T1000 (cell line): ENCODE data around the gene MYOC.
"Not testable (repeated sequence)": the region's sequence is repeated elsewhere in the genome, so short reads cannot be mapped to it uniquely, and the experiment has no call there.

ENCODE experiments used
- DNase-seq: peaks from one replicate; lab custom pipeline; 2025; ENCODE audit warnings: mixed read lengths; lab: John Stamatoyannopoulos, UW

MYOC gene

DNA sequence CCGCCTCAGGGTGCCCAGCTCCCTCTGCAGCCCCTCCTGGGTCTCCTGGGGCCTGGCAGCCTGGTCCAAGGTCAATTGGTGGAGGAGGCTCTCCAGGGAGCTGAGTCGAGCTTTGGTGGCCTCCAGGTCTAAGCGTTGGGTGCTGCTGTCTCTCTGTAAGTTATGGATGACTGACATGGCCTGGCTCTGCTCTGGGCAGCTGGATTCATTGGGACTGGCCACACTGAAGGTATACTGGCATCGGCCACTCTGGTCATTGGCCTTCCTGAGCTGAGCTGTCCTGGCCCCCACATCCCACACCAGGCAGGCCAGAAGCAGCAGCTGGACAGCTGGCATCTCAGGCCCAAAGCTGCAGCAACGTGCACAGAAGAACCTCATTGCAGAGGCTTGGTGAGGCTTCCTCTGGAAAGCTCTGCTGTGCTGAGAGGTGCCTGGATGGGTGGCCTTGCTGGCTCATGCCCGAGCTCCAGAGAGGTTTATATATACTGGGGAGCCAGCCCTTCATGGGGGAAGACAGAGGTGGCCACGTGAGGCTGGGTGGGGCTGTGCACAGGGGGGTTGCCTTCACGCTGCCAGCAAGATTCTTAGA, at the start of gene MYOC:
MYOC (minus strand) TSS at position 455 of the 589 bp plus-strand sequence; CDS start at position 378, 77 bp downstream.
- no peak for DNase-seq

DNA sequence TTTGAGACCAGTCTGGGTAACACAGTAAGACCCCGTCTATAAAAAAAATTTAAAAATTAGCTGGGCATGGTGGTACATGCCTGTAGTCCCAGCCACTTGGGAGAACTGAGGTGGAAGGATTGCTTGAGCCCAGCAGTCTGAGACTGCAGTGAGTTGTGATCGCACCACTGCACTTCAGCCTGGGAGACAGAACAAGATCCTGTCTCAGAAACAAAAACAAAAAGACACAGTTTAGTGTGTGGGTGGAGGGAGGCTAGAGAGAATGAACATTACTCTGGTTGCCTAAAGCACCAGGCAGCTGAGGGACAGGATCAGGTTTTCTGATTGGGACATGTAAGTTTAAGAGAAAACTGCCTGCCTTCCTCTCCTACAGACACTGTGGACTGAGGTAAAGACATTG, 47.0 kb upstream of the MYOC start:
- DNase-seq = no peak

DNA sequence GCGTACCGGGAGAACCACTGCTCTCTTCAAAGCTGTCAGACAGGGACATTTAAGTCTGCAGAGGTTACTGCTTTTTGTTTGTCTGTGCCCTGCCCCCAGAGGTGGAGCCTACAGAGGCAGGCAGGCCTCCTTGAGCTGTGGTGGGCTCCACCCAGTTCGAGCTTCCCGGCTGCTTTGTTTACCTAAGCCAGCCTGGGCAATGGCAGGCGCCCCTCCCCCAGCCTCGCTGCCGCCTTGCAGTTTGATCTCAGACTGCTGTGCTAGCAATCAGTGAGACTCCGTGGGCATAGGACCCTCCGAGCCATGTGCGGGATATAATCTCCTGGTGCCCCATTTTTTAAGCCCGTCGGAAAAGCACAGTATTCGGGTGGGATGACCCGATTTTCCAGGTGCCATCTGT, 43.3 kb upstream of the MYOC start:
- DNase-seq = not testable (repeated sequence)

- DNase-seq = not testable (repeated sequence)
These were observed 41.1 kb upstream of the MYOC start for GRCh38 chr1:171693541-171693940.

DNA sequence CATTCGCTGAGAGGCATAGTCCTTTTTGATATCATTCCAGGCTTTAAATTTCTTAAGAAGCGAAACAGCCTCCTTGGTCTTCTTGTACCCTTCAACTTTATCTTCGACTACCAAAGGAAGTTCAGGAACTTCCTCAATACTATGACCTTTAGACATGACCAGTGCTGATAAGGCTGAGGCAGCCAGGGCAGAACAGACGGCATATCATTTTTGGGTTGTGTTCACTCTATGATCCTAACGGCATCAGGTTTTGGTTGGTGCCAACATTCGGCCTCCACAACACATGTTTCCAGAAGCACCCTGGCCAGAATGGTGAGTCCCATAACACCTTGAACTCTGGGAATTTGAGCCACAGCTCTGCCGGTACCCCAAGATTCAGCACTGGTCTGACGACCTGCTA, 31.4 kb upstream of the MYOC start:
- no peak for DNase-seq

DNA sequence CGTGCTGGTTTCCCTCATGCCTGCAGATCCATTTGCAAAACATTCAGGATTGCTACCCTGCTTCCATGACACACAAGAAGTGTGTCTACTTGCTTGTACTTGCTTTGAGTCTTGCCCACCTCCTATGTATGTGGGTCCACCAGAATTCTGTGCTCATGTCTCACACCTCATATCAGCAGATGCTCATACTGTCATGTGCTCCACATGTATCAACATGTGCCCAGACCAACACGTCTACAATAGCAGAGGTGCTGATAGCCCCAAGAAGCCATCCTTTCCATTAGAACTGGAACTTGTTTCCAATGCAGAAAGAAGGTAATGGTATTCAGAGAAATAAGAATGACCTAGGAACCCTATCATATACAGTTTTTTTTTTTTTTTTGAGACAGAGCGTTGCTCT, 27.9 kb upstream of the MYOC start:
- DNase-seq = no peak

DNA sequence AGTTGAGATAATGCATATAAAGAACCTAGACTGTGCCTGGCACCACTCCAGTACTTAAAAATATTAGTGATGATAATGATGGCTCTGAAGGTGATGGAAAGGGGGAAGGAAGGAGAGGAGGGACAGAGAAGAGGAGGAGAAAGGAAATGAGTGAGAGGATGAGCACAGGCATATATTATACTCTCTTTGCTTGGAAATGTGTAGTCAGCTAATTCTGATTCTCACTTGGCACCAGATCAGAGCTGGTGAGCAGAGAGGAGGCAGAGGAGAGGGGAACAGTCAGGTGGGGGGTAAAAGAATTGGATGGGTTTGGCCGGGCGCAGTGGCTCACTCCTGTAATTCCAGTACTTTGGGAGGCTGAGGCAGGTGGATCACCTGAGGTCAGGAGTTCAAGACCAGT, 24.3 kb upstream of the MYOC start:
- no peak for DNase-seq

GRCh38 chr1:171674431-171675405, 22.2 kb upstream of the MYOC start:
- DNase-seq = no peak

DNA sequence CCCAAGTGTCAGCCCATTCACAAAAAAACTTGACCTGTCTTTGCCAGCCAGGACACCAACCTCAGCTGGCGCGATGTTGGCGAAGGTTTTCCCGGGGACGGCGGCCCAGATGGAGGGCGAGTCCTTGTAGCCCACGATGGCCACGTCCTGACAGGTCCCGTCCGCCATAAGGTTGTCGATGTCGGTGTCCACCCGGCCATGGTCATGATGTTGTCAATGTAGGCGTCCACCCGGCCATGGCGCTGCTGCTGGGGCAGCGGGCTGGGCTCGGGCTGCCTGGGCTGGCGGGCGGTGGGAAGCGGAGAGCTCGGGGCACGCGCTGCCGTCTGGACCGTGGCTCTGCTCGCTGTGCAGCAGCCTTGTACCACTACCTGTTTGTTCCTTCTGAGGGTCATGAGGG, 18.3 kb upstream of the MYOC start:
- no peak for DNase-seq

DNA sequence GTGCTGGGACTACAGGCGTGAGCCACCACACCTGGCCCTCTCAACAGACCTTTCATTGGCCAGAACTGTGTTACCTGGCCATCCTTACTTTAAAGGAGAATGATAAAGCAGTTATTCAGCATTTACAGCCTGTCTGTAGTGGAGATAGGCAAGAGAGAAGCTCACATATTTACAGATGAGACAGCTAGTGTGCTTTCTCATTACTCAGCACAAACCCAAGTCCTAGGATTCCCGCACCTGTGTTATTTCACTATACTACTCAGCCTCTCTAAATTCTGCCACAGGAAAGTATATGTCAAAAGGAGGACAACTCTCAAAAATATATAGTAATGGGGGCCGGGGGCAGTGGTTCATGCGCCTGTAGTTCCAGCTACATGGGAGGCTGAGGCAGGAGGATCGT, 15.9 kb upstream of the MYOC start:
- DNase-seq = no peak

- no peak for DNase-seq
These were observed 13.8 kb upstream of the MYOC start for GRCh38 chr1:171666114-171666769.

DNA sequence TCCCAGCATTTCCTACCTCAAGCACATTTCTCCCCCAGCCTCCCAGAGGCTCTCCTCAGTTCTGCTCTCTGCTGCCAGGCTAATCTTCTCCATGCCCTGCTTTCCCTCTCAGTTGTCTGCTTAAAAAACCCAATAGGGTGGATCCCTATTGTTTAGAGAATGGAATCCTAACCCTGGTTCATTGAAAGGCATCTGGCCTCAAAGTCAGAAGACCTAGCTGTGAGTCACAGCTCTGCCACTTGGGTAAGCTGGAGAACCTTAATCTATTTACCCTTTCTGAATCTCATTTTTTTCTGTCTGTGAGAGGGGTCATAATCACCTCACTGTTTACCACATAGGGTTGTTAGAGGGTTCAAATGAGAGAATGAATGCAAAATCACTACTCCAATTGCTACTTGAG, 12.5 kb upstream of the MYOC start:
- no peak for DNase-seq

GRCh38 chr1:171663854-171664575, 11.5 kb upstream of the MYOC start:
- no peak for DNase-seq

- no peak for DNase-seq
These were observed 10.8 kb upstream of the MYOC start for GRCh38 chr1:171663036-171663853.

DNA sequence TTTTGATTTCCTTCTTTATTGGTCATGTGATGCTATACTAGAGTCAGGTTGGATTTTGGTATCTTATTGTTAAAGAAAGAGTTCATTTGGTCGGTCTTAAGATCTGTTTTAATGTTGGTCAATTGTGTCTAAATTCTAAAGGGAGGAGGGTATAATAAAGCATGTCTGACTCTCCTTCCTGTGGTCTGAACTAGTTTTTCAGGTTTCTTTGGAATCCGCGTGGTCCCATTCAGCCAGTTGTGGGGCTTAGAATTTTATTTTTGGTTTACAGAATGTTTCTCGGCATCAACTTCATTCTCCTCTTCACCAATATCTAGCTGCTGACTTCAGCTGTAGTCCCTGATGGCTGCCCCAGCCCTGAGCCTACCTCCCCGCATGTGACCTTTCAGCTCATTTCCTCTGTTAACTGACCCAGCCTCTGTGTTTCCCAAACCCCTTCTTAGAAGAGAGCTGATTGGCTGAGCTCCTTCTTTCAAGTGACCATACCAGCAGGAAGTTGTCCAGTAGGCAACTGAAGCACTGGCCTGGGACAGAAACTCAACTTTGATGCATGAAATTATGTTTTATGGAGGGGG, 8.7 kb upstream of the MYOC start:
- DNase-seq = no peak

DNA sequence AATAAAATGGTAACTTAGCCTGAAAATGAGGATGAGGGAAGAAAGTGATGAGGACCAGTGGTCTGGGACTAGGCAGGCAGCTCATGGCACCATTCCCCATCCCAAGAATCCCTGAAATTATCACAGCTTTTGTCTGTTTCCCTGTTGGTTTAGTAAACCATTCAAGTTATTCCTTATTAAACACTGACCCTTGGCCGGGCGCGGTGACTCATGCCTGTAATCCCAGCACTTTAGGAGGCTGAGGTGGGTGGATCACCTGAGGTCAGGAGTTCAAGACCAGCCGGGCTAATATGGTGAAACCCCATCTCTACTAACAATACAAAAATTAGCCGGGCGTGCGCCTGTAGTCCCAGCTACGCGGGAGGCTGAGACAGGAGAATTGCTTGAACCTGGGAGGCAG, 3.7 kb upstream of the MYOC start:
- not testable (repeated sequence) for DNase-seq

DNA sequence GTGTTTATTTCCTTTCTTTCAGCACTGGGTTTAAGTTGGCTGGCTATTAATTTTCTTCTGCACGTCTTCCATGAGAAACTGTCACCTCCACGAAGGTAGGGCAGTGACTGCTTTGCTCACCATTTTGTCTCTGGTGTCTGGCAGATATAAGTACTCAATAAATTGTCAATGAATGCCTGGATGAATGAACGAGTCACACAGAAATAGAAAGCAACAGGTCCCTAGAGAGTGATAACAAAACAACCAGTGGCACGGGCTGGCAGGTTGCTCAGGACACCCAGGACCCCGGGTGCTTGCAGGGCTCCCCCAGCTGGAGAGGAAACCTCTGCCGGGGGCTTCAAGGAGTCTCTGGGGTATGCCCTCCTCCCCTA, 3.2 kb upstream of the MYOC start:
- no peak for DNase-seq

GRCh38 chr1:171654942-171655745, 2.7 kb upstream of the MYOC start:
- DNase-seq = no peak

DNA sequence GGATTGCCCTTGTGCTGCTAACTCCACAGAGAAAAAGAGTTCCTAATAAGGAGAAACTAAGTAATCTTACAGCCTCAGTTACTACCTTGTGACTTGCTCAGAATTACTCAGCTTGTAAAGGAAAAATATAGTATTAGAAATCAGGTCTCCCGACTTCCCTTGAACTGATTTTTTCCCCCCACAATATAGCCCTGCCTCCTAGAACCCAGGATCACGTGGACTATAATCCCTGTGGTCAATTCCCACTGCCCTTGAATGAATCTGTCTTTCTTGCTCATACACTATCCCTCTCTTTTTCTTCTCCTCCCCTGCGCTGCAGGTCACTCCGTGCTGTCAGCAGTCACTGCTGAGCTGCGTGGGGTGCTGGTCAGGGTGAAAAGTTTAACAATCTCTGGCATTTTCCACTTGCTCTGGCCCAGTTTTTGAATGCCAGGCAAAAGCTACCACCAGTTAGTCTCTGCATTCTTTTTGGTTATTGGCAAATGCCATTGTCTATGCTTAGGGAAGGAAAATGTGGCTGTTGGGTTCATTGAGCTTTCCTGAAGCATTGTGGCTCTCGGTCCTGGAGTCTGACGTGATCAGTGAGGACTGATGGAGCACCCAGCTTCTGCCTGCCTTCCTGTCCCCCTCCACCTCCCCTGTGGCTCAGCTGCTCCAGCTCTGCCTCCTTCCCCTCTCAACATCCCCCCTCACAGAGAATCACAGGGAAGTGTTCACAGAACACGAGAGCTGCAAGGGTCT, 1.9 kb upstream of the MYOC start:
- no peak for DNase-seq
